Astrocyte (in vitro differentiated cells and primary cell): ENCODE results near the gene NHERF2. TPM values are rescaled to one million over a fixed set of nuclear protein-coding genes. Genes with fewer than 3 reads are reported as not detected.

ENCODE experiments used
- DNase-seq: peaks from one replicate; pipeline ENCODE4 v3.0.0-alpha.2; 2010; ENCODE audit warnings: low read depth
- FAIRE-seq: peaks from 2 replicates; lab custom pipeline; 2011; peaks lifted over from hg19 to GRCh38; lab: Jason Lieb, UNC
- H2AFZ ChIP-seq: 2 replicates; pipeline ENCODE4 v1.6.0; 2012; ENCODE audit warnings: low read depth, low read length, inconsistent platforms
- H3K27ac ChIP-seq: 2 replicates; pipeline ENCODE4 v1.5.1; 2011; ENCODE audit warnings: low read depth, low read length, inconsistent platforms
- H3K27me3 ChIP-seq: 2 replicates; pipeline ENCODE4 v1.6.0; 2011; ENCODE audit warnings: low read length, inconsistent platforms; ENCODE audit not compliant: insufficient read depth
- H3K36me3 ChIP-seq: 2 replicates; pipeline ENCODE4 v1.5.1; 2011; ENCODE audit warnings: low read length, inconsistent platforms; ENCODE audit not compliant: insufficient read depth
- H3K4me1 ChIP-seq: 2 replicates; pipeline ENCODE4 v1.5.1; 2011; ENCODE audit warnings: low read length, inconsistent platforms; ENCODE audit not compliant: insufficient read depth
- H3K4me2 ChIP-seq: 2 replicates; pipeline ENCODE4 v1.6.0; 2012; ENCODE audit warnings: low read length, inconsistent platforms
- H3K4me3 ChIP-seq: 2 replicates; pipeline ENCODE4 v1.5.1; 2011; ENCODE audit warnings: low read depth, mild to moderate bottlenecking, low read length, inconsistent platforms; ENCODE audit not compliant: insufficient read depth
- H3K79me2 ChIP-seq: 2 replicates; pipeline ENCODE4 v1.6.0; 2012; ENCODE audit warnings: mild to moderate bottlenecking, low read length, inconsistent platforms; ENCODE audit not compliant: insufficient read depth
- H3K9ac ChIP-seq: 2 replicates; pipeline ENCODE4 v1.6.0; 2012; ENCODE audit warnings: mild to moderate bottlenecking, low read length, inconsistent platforms
- H3K9me3 ChIP-seq: 2 replicates; pipeline ENCODE4 v1.5.1; 2012; ENCODE audit warnings: low read depth, mild to moderate bottlenecking, low read length, inconsistent platforms; ENCODE audit not compliant: insufficient read depth
- H4K20me1 ChIP-seq: 2 replicates; pipeline ENCODE4 v1.6.0; 2012; ENCODE audit warnings: low read length, inconsistent platforms; ENCODE audit not compliant: insufficient read depth
- H3K27ac Mint-ChIP-seq: one replicate; pipeline ENCODE4 v1.8.0; 2021; ENCODE audit warnings: mild to moderate bottlenecking, mixed read lengths; ENCODE audit not compliant: unreplicated experiment
- H3K27me3 Mint-ChIP-seq: one replicate; pipeline ENCODE4 v1.8.0; 2021; ENCODE audit warnings: low read depth, mixed read lengths; ENCODE audit not compliant: unreplicated experiment
- H3K36me3 Mint-ChIP-seq: one replicate; pipeline ENCODE4 v1.8.0; 2021; ENCODE audit warnings: low read depth, mixed read lengths; ENCODE audit not compliant: unreplicated experiment
- H3K4me1 Mint-ChIP-seq: one replicate; pipeline ENCODE4 v1.8.0; 2021; ENCODE audit warnings: low read depth, mixed read lengths; ENCODE audit not compliant: unreplicated experiment
- H3K4me3 Mint-ChIP-seq: one replicate; pipeline ENCODE4 v1.8.0; 2021; ENCODE audit warnings: mild to moderate bottlenecking, moderate library complexity, mixed read lengths; ENCODE audit not compliant: unreplicated experiment
- H3K9me3 Mint-ChIP-seq: one replicate; pipeline ENCODE4 v1.8.0; 2021; ENCODE audit warnings: mild to moderate bottlenecking, mixed read lengths; ENCODE audit not compliant: unreplicated experiment
- CTCF ChIP-seq: IDR thresholded peaks from 2 replicates; pipeline ENCODE4 v1.5.1; 2011; ENCODE audit warnings: low read depth, mild to moderate bottlenecking, inconsistent platforms, low read length, moderate library complexity; ENCODE audit not compliant: insufficient read depth
- EZH2 ChIP-seq: IDR thresholded peaks from 2 replicates; pipeline ENCODE4 v1.6.1; 2012; ENCODE audit warnings: mild to moderate bottlenecking, low read length, inconsistent platforms; ENCODE audit not compliant: insufficient read depth
- total RNA-seq: library from RNA; stranded (reverse); gene quantifications from 2 replicates; pipeline ENCODE4 v1.2.1, GENCODE V29; 2021

The NHERF2 gene
- total RNA-seq, 1 donor from 2014 or later = 92.5 TPM

DNA sequence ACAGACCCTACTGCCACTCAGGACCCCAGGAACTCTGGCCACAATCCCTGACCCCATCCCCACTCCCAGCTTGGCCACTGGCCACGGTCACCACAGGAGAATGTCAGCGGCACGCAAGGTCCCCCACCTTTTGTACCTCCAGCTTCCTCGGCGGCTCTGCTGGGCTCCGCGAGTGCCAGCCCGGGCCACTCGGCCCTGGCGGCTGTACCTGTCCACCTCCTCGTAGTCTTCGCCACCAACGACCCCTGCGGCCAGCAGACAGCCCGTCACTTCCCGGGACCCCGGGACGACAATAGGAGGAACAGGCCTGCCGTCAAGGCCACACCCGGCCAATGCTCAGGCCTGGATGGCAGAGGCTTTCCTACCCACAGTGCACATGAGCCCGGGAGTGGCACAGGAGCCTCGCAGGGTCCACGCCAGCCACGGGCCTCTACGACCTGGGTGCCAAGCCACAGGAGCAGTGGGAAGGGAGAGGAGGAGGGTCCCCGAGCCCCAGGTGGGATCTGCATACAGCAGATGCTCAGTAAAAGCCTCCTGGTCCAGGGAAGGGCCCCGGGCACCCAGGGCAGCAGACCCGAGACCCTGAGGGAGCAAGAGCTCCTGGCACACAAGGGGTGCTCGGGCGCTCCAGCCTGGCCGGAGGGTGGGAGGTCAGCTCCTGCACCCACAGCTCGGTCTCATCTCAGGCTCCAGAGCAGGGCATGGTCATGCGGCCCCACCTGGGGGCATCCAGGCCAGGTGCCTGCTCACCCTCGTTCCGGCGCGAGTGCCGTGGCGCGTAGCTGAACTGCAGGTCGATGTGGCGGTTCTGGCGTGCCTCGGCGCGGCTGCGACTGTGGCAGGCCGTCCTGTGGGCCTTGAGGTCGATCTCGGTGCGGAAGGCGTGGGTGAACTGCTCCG is 25.0 kb upstream of the NHERF2 start:
- no peak for DNase-seq
- H3K27ac ChIP-seq = no peak overlapping the region
- no peak overlapping the region for H3K9ac ChIP-seq
- peaks cover 73% of the 10 kb centered on the region for H4K20me1 ChIP-seq
- Mint-ChIP-seq H3K27ac (no peak overlapping the region), H3K36me3 (peaks cover 9% of the 10 kb centered on the region), H3K27me3 (no peaks in the 10 kb centered on the region), H3K9me3 (no peaks in the 10 kb centered on the region), H3K4me1 (peaks cover 8% of the 10 kb centered on the region), H3K4me3 (no peak overlapping the region)
- H3K36me3 ChIP-seq = peaks cover 8% of the 10 kb centered on the region
- H3K4me3 ChIP-seq = no peak overlapping the region
- H3K27me3 ChIP-seq = no peaks in the 10 kb centered on the region
- H3K79me2 ChIP-seq = peaks cover 57% of the 10 kb centered on the region
- TF ChIP-seq EZH2 = no peak
- TF ChIP-seq CTCF = no peak
- H2AFZ ChIP-seq = no peak overlapping the region
- H3K9me3 ChIP-seq = no peaks in the 10 kb centered on the region
- no peak overlapping the region for H3K4me2 ChIP-seq
- no peak for FAIRE-seq
- peaks cover 16% of the 10 kb centered on the region for H3K4me1 ChIP-seq

DNA sequence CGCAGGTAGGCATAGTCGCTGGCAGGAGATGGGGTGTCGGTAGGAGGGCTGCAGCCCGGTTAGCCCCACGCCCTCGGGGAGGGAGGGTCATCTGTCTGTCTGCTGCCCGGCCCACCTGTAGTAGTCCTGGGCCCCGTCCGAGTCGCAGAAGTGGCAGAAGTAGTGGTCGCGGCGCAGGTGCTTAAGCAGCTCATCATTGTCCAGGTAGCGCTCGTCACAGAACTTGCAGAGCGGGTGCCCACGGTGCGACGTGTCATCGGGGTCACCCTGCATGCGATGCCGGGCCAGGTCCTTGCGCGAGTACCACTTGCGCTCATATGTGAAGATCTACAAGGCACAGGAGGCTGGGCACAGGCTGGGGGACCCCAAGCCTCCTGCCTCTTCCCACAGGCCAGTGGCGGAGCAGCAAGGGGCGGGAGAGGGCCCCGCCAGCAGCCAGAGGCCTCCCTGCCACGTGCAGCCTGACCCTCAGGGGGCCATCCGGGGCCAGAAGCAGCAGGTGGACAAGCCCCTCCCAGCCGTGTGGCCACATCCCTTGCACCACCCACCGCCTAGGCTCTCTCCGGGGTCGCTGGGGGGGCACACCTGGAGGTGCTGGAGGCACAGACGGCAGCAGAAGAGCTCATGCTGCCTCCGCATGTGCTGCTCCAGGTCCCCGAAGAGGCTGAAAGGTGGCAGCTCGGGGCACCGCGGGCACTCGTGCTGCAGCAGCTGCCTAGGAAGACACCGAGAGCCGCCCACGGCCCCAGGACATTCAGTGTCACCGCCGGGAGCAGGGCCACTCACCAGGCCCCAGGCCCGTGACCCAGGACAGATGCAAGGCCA is 24.1 kb upstream of the NHERF2 start:
- Histone ChIP-seq H2AFZ (no peak overlapping the region), H3K4me2 (no peak overlapping the region), H3K27ac (no peak overlapping the region), H3K9ac (no peak overlapping the region), H3K79me2 (peaks cover 66% of the 10 kb centered on the region), H3K4me3 (no peak overlapping the region), H3K27me3 (no peaks in the 10 kb centered on the region), H3K36me3 (peaks cover 2% of the 10 kb centered on the region), H4K20me1 (peaks cover 74% of the 10 kb centered on the region), H3K9me3 (no peaks in the 10 kb centered on the region), H3K4me1 (peaks cover 21% of the 10 kb centered on the region)
- no peak for FAIRE-seq
- DNase-seq = no peak
- TF ChIP-seq EZH2 (no peak), CTCF (no peak)
- H3K9me3 Mint-ChIP-seq = no peaks in the 10 kb centered on the region
- H3K36me3 Mint-ChIP-seq = peaks cover 4% of the 10 kb centered on the region
- H3K27ac Mint-ChIP-seq = peak overlapping the region; percentile 72
- peaks cover 11% of the 10 kb centered on the region for H3K4me1 Mint-ChIP-seq
- no peaks in the 10 kb centered on the region for H3K27me3 Mint-ChIP-seq
- H3K4me3 Mint-ChIP-seq = no peak overlapping the region
